Stimulated activated CD4-positive, alpha-beta T cell treated with anti-CD3 and anti-CD28 coated beads, Interleukin-2, amount 100 ng/mL, for 48 hours (primary cell): ENCODE data around the gene INHBC.

Experiments used
- DNase-seq, 2 donors: peaks; one replicate each; pipeline ENCODE4 v3.0.0-alpha.2; 2020

Gene INHBC

GRCh38 chr12:57470286-57470969, 35.8 kb downstream of the INHBC start:
- DNase-seq, result no peak

GRCh38 chr12:57470970-57471656, 36.5 kb downstream of the INHBC start:
- DNase-seq, result no peak

DNA sequence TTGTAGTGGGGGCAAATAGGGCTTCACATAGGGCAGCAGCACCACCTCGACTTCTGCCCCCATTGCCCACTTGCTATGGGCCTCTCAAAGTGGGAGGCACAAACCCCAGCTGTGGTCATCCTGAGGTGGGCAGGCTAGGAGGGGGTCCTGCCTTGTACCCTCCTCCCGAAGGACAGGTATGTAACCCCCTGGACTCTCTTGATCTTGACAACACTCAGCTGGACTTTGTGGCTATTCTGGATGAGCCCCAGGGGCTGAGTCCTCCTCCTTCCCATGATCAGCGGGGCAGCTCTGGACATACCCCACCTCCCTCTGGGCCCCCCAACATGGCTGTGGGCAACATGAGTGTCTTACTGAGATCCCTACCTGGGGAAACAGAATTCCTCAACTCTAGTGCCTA, 37.1 kb downstream of the INHBC start:
- no peak for DNase-seq

DNA sequence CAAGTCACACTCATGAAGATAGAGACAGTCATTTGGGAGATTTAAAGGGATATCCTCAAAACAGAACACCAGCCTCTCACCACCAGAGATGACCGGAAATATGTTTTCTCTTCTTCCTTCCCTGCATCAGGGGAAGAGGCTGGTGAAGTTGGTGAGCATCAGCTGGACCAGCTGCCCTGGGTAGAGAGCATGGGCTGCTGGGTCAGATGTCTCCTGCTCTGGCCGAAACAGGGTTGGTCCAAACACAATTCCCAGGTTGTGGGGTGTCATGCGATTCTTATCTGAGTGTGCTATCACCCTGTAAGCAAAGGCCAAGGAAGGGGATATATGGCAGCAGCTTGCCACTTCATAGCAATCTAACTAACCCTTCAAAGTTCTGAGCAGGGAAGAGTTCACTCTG, 37.8 kb downstream of the INHBC start:
- DNase-seq, result no peak

GRCh38 chr12:57473392-57473791, 38.8 kb downstream of the INHBC start:
- DNase-seq, result no peak

DNA sequence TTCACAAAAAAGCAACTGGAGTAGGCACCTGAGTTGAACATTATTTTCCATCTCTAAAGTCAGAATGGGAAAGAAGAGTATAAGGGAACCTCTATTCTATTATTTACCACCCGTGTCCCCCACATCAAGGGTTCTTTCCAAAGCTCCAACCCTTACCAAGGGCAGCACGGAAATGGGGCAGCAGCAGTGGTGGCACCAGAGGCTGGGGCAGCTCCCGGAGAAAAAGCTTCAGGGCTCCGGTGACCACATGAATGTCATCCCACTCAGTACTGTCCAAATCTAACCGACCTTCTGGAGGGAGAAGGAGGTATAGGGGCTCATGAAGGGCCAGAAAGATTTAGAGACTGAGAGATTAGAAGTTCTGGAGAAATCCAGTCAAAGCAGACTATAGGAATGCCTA, 39.3 kb downstream of the INHBC start:
- DNase-seq, result no peak

DNA sequence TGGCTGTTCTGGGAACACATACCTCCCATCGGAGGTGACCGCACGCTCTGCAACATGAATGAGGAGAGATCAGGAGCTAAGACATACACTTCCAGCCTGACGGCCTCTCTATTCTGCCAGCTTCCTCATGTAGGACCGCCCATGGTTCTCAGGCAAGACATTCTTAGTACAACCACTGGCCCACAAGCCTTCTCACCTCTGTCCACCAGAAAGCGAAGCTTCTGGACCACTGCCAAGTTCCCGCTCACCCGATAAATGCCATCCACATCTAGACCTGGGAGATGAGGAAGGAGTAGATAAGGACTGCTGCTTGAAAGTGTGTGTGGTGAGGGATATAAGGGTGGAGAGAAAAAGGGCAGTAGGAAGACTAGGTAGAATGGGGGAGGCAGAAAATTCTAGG, 39.8 kb downstream of the INHBC start:
- DNase-seq, result no peak

DNA sequence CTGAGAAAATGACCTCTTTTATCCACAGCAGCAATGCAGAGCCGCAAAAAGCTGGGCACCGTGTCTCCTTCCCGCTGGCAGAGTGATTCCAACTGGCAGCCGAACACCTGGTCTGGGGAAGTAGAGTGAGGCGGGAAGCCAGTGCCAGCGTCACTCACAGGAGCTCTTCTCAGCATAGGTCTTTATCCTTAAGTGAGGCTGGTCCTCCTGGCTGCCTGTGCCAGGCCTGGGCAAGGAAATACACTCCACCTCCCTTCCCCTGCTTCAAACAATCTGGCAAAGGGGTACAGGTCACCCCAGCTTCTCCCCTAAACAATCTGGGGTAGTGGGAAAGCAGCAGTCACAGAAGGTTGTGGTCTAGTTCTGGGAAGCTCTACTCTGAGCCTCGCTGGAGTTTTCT, 40.3 kb downstream of the INHBC start:
- DNase-seq, result no peak

- no peak for DNase-seq
Observed at GRCh38 chr12:57475271-57476161, 40.9 kb downstream of the INHBC start.

- DNase-seq, result peak; percentile 70 to 82
Observed at GRCh38 chr12:57476162-57476992, 41.8 kb downstream of the INHBC start.

DNA sequence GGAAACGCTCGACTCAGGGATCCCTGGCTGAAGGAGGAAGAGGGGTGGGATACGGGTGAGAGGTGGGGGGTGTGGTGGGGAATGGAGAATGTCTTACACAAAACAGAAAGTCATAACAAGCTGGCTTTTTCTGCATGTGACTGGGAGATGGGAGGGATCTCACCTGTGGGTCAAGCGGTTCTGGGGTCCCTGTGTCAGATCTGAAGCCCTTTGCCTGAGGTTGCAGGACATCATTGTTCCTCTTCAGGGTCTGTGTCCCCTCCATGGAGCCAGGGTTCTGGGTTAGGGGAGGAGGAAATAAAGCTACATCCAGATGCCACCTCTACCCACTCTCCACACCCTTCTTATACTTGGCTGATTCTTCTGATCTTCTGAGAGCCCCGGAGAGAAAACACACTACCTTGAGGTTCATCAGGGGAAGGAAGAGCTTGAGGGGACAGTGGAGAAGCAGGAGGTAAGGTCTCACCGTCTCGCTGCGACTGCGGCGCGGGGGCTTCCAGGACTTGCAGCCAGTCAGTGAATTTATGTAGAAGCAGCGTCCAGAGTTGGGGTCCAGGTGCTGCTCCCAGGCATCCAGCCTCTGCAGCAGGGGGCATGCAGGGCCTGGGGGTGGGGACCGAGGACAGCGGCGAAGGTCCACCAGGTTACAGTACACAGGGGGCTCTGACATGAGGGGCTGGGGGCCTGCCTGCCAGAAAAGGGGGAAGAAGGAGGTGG, 42.6 kb downstream of the INHBC start:
- no peak for DNase-seq

- no peak for DNase-seq
Observed at GRCh38 chr12:57477710-57478681, 43.4 kb downstream of the INHBC start.

DNA sequence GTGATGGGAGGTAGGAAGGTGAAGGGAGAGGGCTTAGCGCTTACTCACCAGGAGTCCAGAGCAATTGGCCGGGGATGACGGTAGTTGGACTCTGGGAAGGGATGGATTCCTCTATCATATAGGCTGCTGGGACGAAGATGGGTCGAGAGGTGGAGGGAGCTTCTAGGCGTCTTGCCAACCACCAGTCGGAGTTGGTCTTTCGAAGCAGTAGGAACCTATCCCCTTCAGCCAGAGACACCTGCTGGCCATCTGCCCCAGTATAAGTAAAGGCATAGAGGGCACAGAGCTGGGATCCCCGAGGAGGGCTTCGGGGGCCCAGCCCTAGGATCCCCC, 44.4 kb downstream of the INHBC start:
- no peak for DNase-seq

DNA sequence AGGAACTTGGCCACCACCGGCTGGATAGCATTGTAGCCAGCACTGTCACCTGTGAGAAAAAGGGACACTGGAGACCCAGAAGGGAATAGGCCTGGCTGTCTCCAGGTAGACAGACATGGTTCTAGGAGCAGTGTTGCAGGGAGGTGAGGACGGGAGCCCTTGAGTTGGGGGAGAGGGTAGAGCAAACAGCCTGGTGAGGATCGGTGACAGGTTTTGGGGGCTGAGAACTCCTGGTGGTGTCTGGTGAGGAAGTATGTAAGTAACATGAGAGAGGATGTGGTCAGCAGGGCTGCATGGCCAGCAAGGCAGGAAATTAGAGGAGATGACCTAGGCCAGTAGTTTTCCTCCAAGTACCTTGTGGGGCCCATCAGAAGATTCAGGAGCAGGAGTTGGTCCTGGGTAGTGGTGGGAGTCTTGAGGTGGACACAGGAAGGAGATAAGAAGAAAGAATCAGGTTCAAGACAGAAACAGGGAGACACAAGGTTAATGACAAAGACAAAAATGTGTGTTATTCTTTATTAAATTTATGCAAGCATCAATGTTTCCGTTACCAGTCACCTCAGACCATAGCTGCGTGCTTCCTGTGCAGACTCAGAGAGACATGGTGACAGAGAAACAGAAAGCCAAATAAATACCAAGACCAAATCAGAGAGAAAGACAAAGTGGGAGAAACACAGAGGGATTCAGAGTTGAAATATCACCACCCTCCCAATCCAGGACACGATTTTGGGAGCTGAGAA, 45.0 kb downstream of the INHBC start, which contains the start of gene ARHGAP9:
ARHGAP9 (minus strand) TSS at position 491 of the 740 bp plus-strand sequence; CDS start at position 31, 460 bp downstream.
- DNase-seq, result peak in 1 of 2 donors; percentile 44

DNA sequence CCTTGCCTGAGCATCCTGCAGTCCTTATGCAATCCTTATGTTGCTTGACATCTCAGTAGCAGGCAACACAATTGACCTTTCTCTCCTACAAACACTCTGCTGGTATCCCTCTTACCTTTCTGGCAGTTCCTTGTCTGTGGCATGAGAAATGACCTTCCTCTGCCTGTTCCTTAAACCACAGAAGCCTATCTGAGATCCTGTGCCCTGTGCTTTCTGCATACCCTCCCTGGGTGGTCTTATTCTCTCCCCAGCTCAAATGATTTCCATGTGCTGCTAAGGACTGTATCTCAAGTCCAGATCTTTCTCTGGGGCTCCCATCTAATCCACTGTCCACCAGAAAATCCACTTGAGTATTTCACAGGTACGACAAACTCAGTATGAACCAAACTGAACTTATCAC, 47.1 kb downstream of the INHBC start:
- no peak for DNase-seq

DNA sequence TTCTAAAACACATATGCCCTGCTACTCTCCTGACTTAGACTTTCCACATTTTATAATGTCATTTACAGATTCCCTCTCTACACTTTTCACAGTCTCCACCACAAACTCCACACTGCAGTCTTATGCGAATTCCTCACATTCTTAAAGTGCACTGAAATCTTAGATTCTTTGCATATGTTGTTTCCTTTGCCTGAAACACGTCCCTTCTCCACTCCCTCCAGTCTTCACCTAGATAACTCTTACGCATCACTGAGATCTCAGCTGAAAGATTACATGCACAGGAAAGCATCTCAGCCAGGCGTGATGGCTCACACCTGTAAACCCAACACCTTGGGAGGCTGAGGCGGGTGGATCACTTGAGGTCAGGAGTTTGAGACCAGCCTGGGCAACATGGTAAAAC, 48.9 kb downstream of the INHBC start:
- DNase-seq, result no peak

DNA sequence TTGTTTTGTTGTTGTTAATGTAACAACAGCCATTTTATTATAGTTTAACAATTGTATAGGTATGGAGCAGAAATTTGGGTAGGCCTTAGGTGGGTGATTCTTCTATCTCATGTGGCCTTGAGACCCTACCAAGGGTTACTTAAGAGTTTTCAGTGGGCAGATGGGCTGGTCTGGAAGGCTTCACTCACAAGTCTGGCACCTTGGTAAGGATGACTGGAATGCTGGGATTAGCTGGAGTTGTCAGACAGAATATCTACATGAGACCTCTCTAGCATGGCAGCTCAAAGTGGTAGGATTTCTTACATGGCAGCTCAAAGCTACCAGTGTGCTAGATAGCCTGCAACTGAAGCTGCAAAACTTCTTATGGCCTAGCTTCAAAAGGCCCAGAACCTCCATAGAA, 51.1 kb downstream of the INHBC start:
- no peak for DNase-seq

DNA sequence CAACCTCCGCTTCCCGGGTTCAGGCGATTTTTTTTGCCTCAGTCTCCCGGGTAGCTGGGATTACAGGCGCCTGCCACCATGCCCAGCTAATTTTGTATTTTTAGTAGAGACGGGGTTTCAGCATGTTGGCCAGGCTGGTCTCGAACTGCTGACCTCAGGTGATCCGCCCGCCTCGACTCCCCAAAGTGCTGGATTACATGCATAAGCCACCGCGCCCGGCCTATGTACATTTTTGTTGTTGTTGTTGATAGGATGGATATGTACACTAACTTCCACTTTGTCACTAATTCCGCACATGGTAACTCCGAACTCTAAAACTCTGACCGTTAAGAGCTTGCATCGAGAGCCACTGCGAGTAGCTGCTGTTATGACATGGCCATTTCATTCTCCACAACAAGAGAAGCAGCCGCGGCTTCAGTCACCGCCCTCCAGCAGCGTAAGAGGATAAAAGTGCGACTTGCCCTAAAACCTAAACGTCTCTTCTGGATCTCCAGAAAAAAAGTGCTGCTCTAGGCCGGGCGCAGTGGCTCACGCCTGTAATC, 52.5 kb downstream of the INHBC start:
- no peak for DNase-seq

DNA sequence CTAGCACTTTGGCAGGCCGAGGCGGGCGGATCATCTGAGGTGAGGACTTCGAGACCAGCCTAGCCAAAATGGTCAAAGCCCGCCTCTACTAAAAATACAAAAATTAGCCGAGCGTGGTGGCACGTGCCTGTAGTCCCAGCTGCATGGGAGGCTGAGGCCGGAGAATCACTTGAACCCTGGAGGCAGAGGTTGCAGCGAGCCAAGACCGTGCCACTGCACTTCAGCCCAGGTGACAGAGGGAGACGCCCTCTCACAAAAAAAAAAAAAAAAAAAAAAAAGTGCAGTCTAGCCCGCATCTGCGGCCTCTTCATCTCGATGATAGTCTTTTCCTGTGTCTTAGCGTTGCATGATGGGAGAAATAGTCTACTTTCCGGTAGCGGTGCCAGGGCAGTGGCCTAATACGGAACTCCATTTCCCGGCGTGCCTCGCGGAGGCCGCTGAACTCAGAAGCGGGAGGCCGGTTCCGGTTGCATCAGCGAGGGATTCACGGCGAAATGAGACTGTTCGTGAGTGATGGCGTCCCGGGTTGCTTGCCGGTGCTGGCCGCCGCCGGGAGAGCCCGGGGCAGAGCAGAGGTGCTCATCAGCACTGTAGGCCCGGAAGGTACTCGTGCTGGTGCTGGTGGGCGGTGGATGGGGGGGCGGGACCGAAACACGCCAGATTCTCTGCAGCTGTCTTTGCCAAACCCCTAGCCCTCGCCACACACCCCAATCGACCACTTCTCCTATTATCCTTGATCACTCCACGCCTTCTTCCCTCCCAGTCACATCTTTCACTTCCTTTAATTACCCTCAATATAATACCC, 53.2 kb downstream of the INHBC start, which contains the start of gene MARS1:
MARS1 (plus strand) TSS at position 472 of the 805 bp plus-strand sequence; CDS start at position 495, 23 bp downstream.
- DNase-seq, result peak; percentile 83 to 86
